K562 (cell line): ENCODE data around the gene FRMD4A. TPM values are rescaled to one million over a fixed set of nuclear protein-coding genes. Genes with fewer than 3 reads are reported as not detected.

ENCODE experiments used
- ATAC-seq: fragments of 200-7000 bp; cut with Tn5 transposase; 3 replicates; pipeline ENCODE4 v1.9.1; 2020; ENCODE audit warnings: moderate library complexity
- BruUV-seq: library from RNA; stranded (reverse); fragments of 400-500 nt; replicated peaks from 2 replicates; lab custom pipeline; 2021; lab: Mats Ljungman, UMichigan
- CTCF ChIA-PET: fragments of 300-600 bp; formaldehyde crosslinking; extraction: SDS; loops from one replicate; lab custom pipeline; 2021; ENCODE audit warnings: low intra/inter-chr PET ratio; lab: Yijun Ruan, JAX
- POLR2A ChIA-PET: fragments of 300-600, 350-650 bp; sonication (Branson Sonifier 250); formaldehyde crosslinking; extraction: SDS; loops from one replicate; lab custom pipeline; 2021; ENCODE audit warnings: antibody characterized with exemption, inconsistent platforms; lab: Yijun Ruan, JAX
- DNase-seq, 4 experiments: peaks; one replicate each; pipeline versions ENCODE4 v3.0.0 to v3.0.0-alpha.2; 2011 to 2018; ENCODE audit warnings: low spot score in 3 of 4, mixed read lengths in 3 of 4; ENCODE audit errors: extremely low read depth in 1 of 4
- FAIRE-seq: peaks from 2 replicates; lab custom pipeline; 2011; peaks lifted over from hg19 to GRCh38; lab: Jason Lieb, UNC
- H2AFZ ChIP-seq: 2 replicates; pipeline ENCODE4 v1.6.0; 2011; ENCODE audit warnings: low read depth, low read length, control low read depth, inconsistent platforms
- H3K27ac ChIP-seq: fragments of 200-600 bp; 3 replicates; pipeline ENCODE4 v1.8.0; 2011; ENCODE audit warnings: low read depth, mild to moderate bottlenecking, control low read depth, inconsistent platforms, low read length, moderate library complexity, mixed read lengths; ENCODE audit errors: extremely low read depth
- H3K27me3 ChIP-seq, 2 experiments: fragments of 300-600 bp in 1 of 2; 2 replicates in 1 of 2; 3 replicates in 1 of 2; pipeline versions ENCODE4 v1.6.0 to v1.8.0; 2011; ENCODE audit warnings: inconsistent platforms in 2 of 2, low read length in 2 of 2, mild to moderate bottlenecking in 1 of 2, mixed read lengths in 1 of 2, moderate library complexity in 1 of 2; ENCODE audit not compliant: control insufficient read depth in 2 of 2, insufficient read depth in 2 of 2
- H3K36me3 ChIP-seq: fragments of 300-600 bp; 3 replicates; pipeline ENCODE4 v1.8.0; 2011; ENCODE audit warnings: mild to moderate bottlenecking, low read length, inconsistent platforms; ENCODE audit not compliant: control insufficient read depth, insufficient read depth
- H3K4me1 ChIP-seq, 2 experiments: fragments of 200-600 bp in 1 of 2; replicated peaks in 1 of 2; 2 replicates in 1 of 2; 3 replicates in 1 of 2; pipeline versions ENCODE4 v1.5.1 to v1.8.0; 2011; ENCODE audit warnings: inconsistent platforms in 2 of 2, low read length in 2 of 2, mild to moderate bottlenecking in 1 of 2, mixed read lengths in 1 of 2, moderate library complexity in 1 of 2; ENCODE audit not compliant: control insufficient read depth in 2 of 2, insufficient read depth in 2 of 2
- H3K4me2 ChIP-seq: 2 replicates; pipeline ENCODE4 v1.6.1; 2011; ENCODE audit warnings: low read length, control low read depth, inconsistent platforms, mixed read lengths; ENCODE audit not compliant: insufficient read depth
- H3K4me3 ChIP-seq: fragments of 200-600 bp; sonication (generic), shearing (Covaris generic); 2 replicates; pipeline ENCODE4 v1.5.1; 2016; ENCODE audit warnings: control low read depth, inconsistent platforms
- H3K79me2 ChIP-seq: fragments of 200-600 bp; 3 replicates; pipeline ENCODE4 v1.8.0; 2011; ENCODE audit warnings: low read length, inconsistent platforms; ENCODE audit not compliant: control insufficient read depth, insufficient read depth
- H3K9ac ChIP-seq, 2 experiments: 2 replicates each; pipeline versions ENCODE4 v1.6.0 to v1.6.1; 2011; ENCODE audit warnings: low read depth in 2 of 2, low read length in 2 of 2, control low read depth in 1 of 2, inconsistent platforms in 1 of 2, mild to moderate bottlenecking in 1 of 2, mixed read lengths in 1 of 2; ENCODE audit not compliant: insufficient read depth in 1 of 2
- H3K9me1 ChIP-seq: one replicate; pipeline ENCODE4 v1.6.0; 2011; ENCODE audit warnings: inconsistent platforms, mild to moderate bottlenecking, low read length, moderate library complexity; ENCODE audit not compliant: control insufficient read depth, insufficient read depth
- H3K9me3 ChIP-seq: replicated peaks from 2 replicates; pipeline ENCODE4 v1.5.1; 2011; ENCODE audit warnings: low read depth, low read length, inconsistent platforms; ENCODE audit not compliant: control insufficient read depth, insufficient read depth
- H4K20me1 ChIP-seq: replicated peaks from 2 replicates; pipeline ENCODE4 v1.6.1; 2011; ENCODE audit warnings: low read length, inconsistent platforms, mixed read lengths; ENCODE audit not compliant: control insufficient read depth, insufficient read depth
- CUX1 ChIP-seq: fragments of 200-800 bp; sonication (Bioruptor generic); IDR thresholded peaks from 2 replicates; pipeline ENCODE4 v1.6.1; 2016; ENCODE audit warnings: missing genetic modification characterization, missing compliant biosample characterization
- MAFK ChIP-seq: IDR thresholded peaks from 2 replicates; pipeline ENCODE4 v1.6.1; 2011; ENCODE audit warnings: low read length, improper control_type of control experiment
- WGBS: fragments of 100-300 bp; shearing (Covaris generic); methylation state at CpG from one replicate; pipeline ENCODE4 v1.1.6; 2016; ENCODE audit warnings: low coverage, mixed read lengths; ENCODE audit not compliant: insufficient coverage; ENCODE audit errors: missing lambda C conversion rate; 5-methylcytosine and 5-hydroxymethylcytosine counted together
- in situ Hi-C: fragments of 300-500 bp; cut with MboI; formaldehyde crosslinking; loops from 4 replicates; pipeline ENCODE4 v1.15.0; 2018; ENCODE audit warnings: inconsistent platforms, mixed read lengths
- intact Hi-C: fragments of 100-400 bp; cut with micrococcal nuclease; formaldehyde crosslinking; loops from 2 replicates; pipeline ENCODE4 v1.14.2; 2022
- polyA plus RNA-seq, 8 experiments: library from polyadenylated mRNA; depleted of rRNA in 4 of 8; stranded (reverse) in 5 of 8; unstranded in 3 of 8; fragments of >200 nt; fragmentation: Nextera tagmentation in 2 of 8; fragmentation: Illumina TruSeq in 1 of 8; extraction: Ambion mirVana in 2 of 8; extraction: Trizol in 1 of 8; gene quantifications; 2 replicates each; pipeline versions ENCODE4 v1.2.1 to v1.2.3, GENCODE V29; 2011 to 2014; ENCODE audit warnings: inconsistent platforms in 1 of 8, missing spikeins in 1 of 8
- total RNA-seq, 7 experiments: library from RNA; depleted of rRNA in 6 of 7; stranded (reverse); fragments of >200 nt in 6 of 7; fragmentation: Illumina TruSeq in 2 of 7; extraction: Trizol in 2 of 7; gene quantifications; 2 replicates each; pipeline versions ENCODE4 v1.2.1 to v1.2.3, GENCODE V29; 2011 to 2021; ENCODE audit warnings: low replicate concordance in 1 of 7

The FRMD4A gene
- total and polyA plus RNA-seq, 9 of the 15 experiments (the other 6 are each of a cell fraction or from before 2014, with no cell fraction given), result 0.80 to 5.2 (median 3.0) TPM

GRCh38 chr10:13792006-13792405 lies 538.7 kb downstream of the FRMD4A start:
- Histone ChIP-seq H3K79me2 (no peaks in the 10 kb centered on the region), H3K36me3 (no peaks in the 10 kb centered on the region), H3K9me1 (no peaks in the 10 kb centered on the region), H4K20me1 (no peaks in the 10 kb centered on the region), H3K27ac (no peak overlapping the region), H3K9me3 (no peaks in the 10 kb centered on the region), H3K9ac (no peak overlapping the region), H3K4me3 (no peak overlapping the region), H3K4me2 (no peak overlapping the region), H3K27me3 (peaks cover 29 to 38% of the 10 kb centered on the region in 2 experiments; a peak in 4 of 5 replicates), H2AFZ (no peak overlapping the region), H3K4me1 (no peaks in the 10 kb centered on the region)
- WGBS, result 2% methylated on average over 5 of the region's 5 CpGs
- TF ChIP-seq MAFK, result no peak
- no peak for TF ChIP-seq CUX1 (CRISPR knock-in tag)
- FAIRE-seq (no peak), DNase-seq (no peak), ATAC-seq (no peak)
- in situ Hi-C loops (no loop called here), intact Hi-C loops (no loop called here)
- BruUV-seq, result no TSS peak
- ChIA-PET CTCF (no interaction called here), POLR2A (no interaction called here)
